ENCODE measurements around the gene CARD10. TPM values are rescaled to one million over a fixed set of nuclear protein-coding genes. Genes with fewer than 3 reads are reported as not detected.

Gene CARD10
- total RNA-seq, 4 donors from 2014 or later = 11.6 to 24.1 (median 20.9) TPM

DNA sequence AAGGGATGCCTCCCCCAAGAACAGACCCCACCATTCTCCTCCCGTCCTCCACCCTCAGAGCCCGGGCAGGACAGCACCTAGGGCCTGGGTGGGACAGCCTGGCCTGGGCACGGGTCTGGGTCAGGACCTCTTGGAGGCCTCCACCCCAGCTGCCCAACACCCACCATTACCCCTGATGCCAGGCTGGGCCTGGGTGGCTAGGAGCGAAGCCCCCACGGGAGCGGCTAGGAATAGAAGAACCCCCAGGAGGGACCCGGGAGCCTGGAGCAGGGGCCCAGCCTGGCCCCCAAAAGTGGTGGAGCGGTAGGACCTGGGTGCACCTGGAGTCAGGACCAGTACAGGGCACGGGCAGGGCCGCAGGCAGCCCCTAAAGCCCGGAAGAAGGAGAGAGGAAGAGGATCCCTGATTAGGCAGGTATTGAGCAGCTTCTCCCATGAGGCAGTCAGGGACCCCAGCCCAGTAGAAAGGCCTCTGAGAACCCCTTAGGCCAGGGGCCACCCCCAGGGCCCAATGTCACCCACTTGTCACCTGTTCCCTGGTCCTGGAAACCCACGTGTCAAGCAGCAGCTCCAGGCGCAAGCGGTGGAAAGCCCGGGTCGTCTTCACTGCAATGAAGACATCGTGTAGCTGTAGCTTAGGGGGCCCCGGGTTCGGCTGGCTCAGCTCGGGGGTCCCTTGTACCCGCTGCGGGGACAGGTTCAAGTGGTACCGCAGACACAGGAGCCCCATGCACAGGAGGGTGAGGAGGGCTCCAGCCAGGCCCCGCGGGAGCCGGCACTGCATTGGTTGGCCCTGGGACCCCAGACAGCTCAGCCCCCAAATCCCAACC is 33.6 kb downstream of the CARD10 start:
- Histone ChIP-seq H3K9me3 (no peaks in the 10 kb centered on the region), H3K27me3 (peaks cover 0 to 37% (median 0%) of the 10 kb centered on the region in 4 donors), H3K36me3 (peaks cover 0 to 9% (median 0%) of the 10 kb centered on the region in 3 donors), H3K27ac (peak overlapping the region; percentile 64 to 91 (median 81)), H3K4me3 (peak overlapping the region; percentile 30 to 66 (median 48)), H3K4me1 (peaks cover 6 to 35% (median 24%) of the 10 kb centered on the region in 3 donors)
- intact Hi-C loops (cut with DNase I) = no loop called here
- WGBS, 2 donors = 56 to 59% methylated on average over 7 to 9 of the region's 26 CpGs
- no peak for DNase-seq
- no peak for TF ChIP-seq POLR2A (IDR thresholded peaks at IDR 0.05)
- TF ChIP-seq, protein P1, sequence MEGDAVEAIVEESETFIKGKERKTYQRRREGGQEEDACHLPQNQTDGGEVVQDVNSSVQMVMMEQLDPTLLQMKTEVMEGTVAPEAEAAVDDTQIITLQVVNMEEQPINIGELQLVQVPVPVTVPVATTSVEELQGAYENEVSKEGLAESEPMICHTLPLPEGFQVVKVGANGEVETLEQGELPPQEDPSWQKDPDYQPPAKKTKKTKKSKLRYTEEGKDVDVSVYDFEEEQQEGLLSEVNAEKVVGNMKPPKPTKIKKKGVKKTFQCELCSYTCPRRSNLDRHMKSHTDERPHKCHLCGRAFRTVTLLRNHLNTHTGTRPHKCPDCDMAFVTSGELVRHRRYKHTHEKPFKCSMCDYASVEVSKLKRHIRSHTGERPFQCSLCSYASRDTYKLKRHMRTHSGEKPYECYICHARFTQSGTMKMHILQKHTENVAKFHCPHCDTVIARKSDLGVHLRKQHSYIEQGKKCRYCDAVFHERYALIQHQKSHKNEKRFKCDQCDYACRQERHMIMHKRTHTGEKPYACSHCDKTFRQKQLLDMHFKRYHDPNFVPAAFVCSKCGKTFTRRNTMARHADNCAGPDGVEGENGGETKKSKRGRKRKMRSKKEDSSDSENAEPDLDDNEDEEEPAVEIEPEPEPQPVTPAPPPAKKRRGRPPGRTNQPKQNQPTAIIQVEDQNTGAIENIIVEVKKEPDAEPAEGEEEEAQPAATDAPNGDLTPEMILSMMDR (IDR thresholded peaks at IDR 0.05) = no peak

DNA sequence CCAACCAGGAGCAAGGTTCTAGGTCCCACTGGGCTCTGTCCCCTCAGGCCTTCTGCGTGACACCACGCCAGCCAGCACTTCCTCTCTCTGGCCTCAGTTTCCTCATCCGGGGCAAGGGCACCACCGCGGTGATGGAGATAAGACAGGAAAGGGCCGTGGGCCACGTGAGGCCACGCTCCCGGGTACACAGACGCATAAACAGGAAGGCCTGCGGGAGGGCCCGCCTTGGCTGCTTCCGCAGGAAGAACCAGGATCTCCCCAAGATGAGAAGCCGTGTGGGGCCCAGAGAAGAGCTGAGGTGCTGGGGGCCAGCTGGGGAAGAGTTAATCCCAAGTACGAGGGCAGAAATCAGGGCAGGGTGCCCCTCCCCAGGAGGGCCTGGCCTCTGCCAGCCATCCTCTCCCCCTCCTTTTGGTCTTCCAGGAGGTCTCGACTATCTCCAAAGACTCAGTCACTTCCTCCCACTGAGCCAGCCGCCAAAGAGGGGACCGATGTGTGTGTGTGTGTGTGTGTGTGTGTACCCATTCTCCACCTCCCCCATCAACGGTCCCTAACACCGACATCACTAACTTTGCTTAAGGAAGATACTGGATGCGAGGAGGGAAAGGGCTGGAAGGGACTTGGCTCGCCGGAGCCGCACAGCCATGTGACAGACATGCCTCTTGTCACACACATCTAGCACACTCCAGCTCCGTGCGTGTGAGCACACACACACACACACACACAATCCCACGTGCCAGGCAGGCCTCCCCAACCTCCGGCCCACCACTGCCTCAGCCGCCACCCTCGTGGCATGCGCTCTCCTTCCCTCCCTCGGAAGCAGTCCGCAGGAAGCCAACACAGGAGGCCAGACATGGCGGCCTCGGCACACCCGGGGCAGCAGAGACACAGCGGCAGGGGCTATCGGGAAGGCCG is 34.5 kb downstream of the CARD10 start:
- Histone ChIP-seq H3K4me1 (peaks cover 6 to 35% (median 24%) of the 10 kb centered on the region in 3 donors), H3K27me3 (peaks cover 0 to 41% (median 0%) of the 10 kb centered on the region in 4 donors), H3K4me3 (peak overlapping the region; percentile 30 to 66 (median 48)), H3K27ac (peak overlapping the region; percentile 64 to 91 (median 81)), H3K9me3 (no peaks in the 10 kb centered on the region), H3K36me3 (peaks cover 0 to under 1% (median 0%) of the 10 kb centered on the region in 3 donors)
- DNase-seq = peak; percentile 67
- 59 to 64% methylated on average over 11 to 21 of the region's 39 CpGs for WGBS, 2 donors
- intact Hi-C loops (cut with DNase I) = no loop called here
- peak in 1 of 4 donors; percentile 64 for TF ChIP-seq POLR2A (IDR thresholded peaks at IDR 0.05)
- TF ChIP-seq, protein P1 (IDR thresholded peaks at IDR 0.05) = no peak

DNA sequence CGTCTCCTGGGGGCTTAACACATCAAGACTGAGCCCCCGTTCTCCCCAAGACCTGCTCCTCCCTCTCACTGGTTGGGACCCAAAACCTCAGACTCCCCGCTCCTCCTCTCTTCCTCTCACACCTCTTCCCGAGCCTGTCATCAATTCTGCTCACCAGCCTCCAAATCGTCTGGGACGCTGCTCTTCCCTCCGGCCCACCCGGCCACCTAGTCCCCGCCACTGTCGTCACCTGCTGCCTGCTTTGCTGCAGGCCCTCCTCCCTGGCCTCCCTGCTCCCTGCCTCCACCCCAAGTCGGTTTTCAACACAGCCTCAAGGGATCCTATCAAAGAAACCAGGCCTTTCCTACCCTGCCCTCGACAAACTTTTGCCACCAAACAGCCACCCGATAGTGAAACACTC is 36.2 kb downstream of the CARD10 start:
- H3K9me3 ChIP-seq = no peaks in the 10 kb centered on the region
- peaks cover 0 to 41% (median 0%) of the 10 kb centered on the region in 4 donors for H3K27me3 ChIP-seq
- intact Hi-C loops (cut with DNase I) = no loop called here
- H3K4me1 ChIP-seq = peaks cover 6 to 35% (median 24%) of the 10 kb centered on the region in 3 donors
- no peak overlapping the region for H3K27ac ChIP-seq
- no peak overlapping the region for H3K4me3 ChIP-seq
- no peak for DNase-seq
- peaks cover 0 to 17% (median 0%) of the 10 kb centered on the region in 3 donors for H3K36me3 ChIP-seq
- no peak for TF ChIP-seq POLR2A (IDR thresholded peaks at IDR 0.05)
- 66 to 92% methylated on average over 11 to 13 of the region's 13 CpGs for WGBS, 2 donors

DNA sequence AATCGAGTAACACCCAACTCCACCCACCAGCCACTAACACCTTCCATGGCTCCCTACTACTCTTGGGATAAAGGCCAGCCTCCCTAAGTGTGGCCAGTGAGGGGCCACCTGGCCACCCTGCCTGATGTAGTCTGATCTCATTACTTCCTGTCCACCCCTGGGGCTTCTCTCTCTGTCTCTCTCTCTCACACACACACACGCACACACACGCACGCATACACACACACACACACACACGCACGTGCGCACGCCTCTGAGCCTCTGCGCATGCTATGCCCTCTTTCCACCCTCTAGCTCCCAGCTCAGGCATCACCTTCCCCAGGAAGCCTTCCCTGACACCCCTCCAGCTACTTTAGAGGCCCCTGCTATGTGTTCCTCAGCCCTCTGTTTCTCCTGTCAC is 37.0 kb downstream of the CARD10 start:
- peaks cover 6 to 35% (median 24%) of the 10 kb centered on the region in 3 donors for H3K4me1 ChIP-seq
- H3K9me3 ChIP-seq = no peaks in the 10 kb centered on the region
- TF ChIP-seq, protein P1 (IDR thresholded peaks at IDR 0.05) = no peak
- peaks cover 0 to 22% (median 0%) of the 10 kb centered on the region in 3 donors for H3K36me3 ChIP-seq
- intact Hi-C loops (cut with DNase I) = no loop called here
- no peak overlapping the region for H3K27ac ChIP-seq
- WGBS, 2 donors = 82 to 89% methylated on average over 9 of the region's 9 CpGs
- no peak for DNase-seq
- H3K27me3 ChIP-seq = peaks cover 0 to 45% (median 0%) of the 10 kb centered on the region in 4 donors
- no peak overlapping the region for H3K4me3 ChIP-seq

DNA sequence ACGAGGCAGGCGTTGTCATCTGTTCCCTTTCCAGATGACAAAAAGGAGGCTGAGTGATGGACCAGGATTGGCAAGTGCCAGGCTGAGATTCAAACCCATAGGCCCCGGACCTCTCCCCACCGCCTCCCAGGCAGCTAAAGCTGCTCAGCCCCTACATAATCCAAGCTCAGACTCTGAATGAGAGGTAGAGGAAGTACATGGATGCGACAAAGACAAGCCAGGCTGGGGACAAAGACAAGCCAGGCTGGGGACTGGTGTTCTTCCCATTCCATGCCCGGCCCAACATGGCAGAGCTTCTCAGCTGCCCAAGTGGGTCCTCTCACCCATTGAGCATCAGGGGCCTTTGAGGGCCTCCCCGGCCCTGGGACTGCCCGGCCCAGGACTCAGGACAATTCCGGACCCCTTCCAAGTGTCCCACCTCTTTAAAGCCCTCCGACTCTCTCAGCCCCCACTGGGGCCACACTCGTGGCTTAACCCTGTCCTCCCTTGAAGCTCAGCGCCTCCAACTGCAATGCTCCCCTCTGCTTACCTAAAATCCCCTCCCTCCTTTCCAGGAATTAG is 37.8 kb downstream of the CARD10 start:
- no peak overlapping the region for H3K27ac ChIP-seq
- no peaks in the 10 kb centered on the region for H3K9me3 ChIP-seq
- no peak overlapping the region for H3K4me3 ChIP-seq
- 82 to 86% methylated on average over 7 to 8 of the region's 12 CpGs for whole genome bisulfite sequencing, 2 donors
- peaks cover 0 to 23% (median 0%) of the 10 kb centered on the region in 3 donors for H3K36me3 ChIP-seq
- intact Hi-C loops (cut with DNase I) = no loop called here
- peaks cover 6 to 27% (median 17%) of the 10 kb centered on the region in 3 donors for H3K4me1 ChIP-seq
- DNase-seq = no peak
- H3K27me3 ChIP-seq = peaks cover 0 to 52% (median 0%) of the 10 kb centered on the region in 4 donors
- TF ChIP-seq POLR2A (IDR thresholded peaks at IDR 0.05) = no peak
- TF ChIP-seq, protein P1 (IDR thresholded peaks at IDR 0.05) = no peak

All from esophagus squamous epithelium (tissue), 5 donors.